ENCODE results near the gene SYT15B. TPM values are rescaled to one million over a fixed set of nuclear protein-coding genes. Genes with fewer than 3 reads are reported as not detected.
"Not testable (repeated sequence)": the region's sequence is repeated elsewhere in the genome, so short reads cannot be mapped to it uniquely, and the experiment has no call there.

SYT15B gene
- total and polyA plus RNA-seq, 2 donors (not counting 3 experiments of a cell fraction or from before 2014, with no cell fraction given), result 0.08 TPM; not detected in 1

DNA sequence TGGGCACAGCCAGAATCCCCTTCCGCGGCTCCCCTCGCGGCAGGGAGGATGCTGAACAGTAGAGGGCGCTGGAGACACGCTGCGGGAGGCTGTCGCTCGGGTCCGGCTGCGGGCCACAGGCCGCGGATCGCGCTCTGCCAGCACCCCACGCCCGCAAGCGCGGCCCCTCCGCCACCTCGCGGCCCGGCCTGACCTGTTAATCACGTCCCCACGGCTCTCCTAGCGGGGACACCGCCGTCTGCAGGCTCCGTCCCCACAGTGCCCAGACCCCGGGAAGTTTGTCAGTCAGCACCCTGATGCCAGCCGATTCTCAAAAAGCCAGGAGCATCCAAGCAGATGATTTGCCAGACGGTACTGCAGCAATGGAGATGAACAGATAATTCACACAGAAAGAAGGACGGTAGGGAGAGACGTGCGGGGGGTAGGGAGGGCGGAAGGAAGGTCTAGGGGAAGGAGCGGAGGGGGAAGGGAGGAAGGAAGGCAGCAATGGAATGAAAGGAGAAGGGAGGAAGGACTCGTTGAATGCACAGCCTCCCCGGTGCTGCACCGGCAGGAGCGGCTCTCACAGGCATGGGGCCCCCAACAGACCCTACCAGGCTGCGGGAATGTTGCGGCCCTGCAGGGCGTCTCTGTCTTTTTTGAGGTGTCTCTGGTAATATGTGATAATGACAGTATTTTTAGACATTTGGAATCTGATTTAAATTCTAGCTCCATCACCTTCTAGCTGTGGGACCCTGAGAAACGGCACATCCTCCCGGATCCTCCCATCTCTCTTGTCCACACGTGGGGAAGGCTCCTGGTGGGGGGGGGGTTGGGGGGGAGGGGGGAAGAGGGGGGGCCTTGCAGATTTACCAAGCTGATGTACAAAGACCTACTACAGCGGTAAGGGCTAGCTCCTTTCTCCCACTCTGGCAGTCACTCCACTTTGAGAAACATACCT, 19.5 kb downstream of the SYT15B start:
- CTCF ChIA-PET; H4K20me1 ChIP-seq (replicated peaks; ENCODE audit: control insufficient read depth, extremely low read depth, insufficient read depth, low read length); H3K27me3 ChIP-seq (ENCODE audit: control insufficient read depth in 2 of 2, insufficient read depth in 2 of 2, low read length in 2 of 2); H3K4me1 ChIP-seq (ENCODE audit: control insufficient read depth, extremely low read depth, insufficient read depth, low read length); intact Hi-C loops (cut with micrococcal nuclease); H3K9me1 ChIP-seq (replicated peaks; ENCODE audit: control insufficient read depth, extremely low read depth, insufficient read depth, low read length); POLR2A ChIA-PET; FAIRE-seq; DNase-seq (ENCODE audit: low read depth, low spot score); BruUV-seq (replicated peaks); H3K27ac ChIP-seq (ENCODE audit: insufficient read depth, low read depth, low read length); H3K79me2 ChIP-seq (ENCODE audit: control insufficient read depth, insufficient read depth, low read length); H3K36me3 ChIP-seq (ENCODE audit: control insufficient read depth in 2 of 2, extremely low read depth in 1 of 2, insufficient read depth in 2 of 2, low read length in 2 of 2); H3K9ac ChIP-seq (replicated peaks; ENCODE audit: extremely low read depth, insufficient read depth, low read length); dilution Hi-C loops (cut with MboI; ENCODE audit: extremely low pct_ligation_motif_present, low sequenced_read_pairs); H3K9me3 ChIP-seq (replicated peaks; ENCODE audit: control insufficient read depth, insufficient read depth, low read length); H3K4me2 ChIP-seq (ENCODE audit: insufficient read depth, low read length): not testable (repeated sequence)
- H2AFZ ChIP-seq (ENCODE audit: low read depth, low read length), result peak overlapping the region; percentile 68
- peak overlapping the region in 1 of 3 experiments; percentile 28 for H3K4me3 ChIP-seq (replicated peaks in 1 of 3; ENCODE audit: insufficient read depth in 1 of 3, low read depth in 1 of 3, low read length in 3 of 3)

DNA sequence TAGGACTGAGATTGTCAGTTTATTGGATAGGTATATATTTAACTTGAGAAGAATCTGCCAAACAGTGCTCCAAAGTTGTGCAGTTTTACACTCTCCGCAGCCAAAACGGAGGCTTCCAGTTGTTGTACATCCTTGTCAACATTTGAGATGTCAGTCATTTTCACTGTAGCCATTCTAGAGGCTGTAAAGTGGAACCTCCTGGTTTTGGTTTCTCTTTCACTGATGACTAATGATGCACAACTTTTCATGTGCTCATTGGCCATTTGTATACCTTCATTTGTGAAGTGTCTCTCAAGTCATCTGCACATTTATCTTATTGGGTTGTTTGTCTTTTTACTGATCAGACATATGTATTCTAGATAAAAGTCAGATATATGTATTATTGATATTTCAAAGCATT, 22.5 kb downstream of the SYT15B start:
- H3K9ac ChIP-seq (replicated peaks; ENCODE audit: extremely low read depth, insufficient read depth, low read length); dilution Hi-C loops (cut with MboI; ENCODE audit: extremely low pct_ligation_motif_present, low sequenced_read_pairs); H3K27me3 ChIP-seq (ENCODE audit: control insufficient read depth in 2 of 2, insufficient read depth in 2 of 2, low read length in 2 of 2); H2AFZ ChIP-seq (ENCODE audit: low read depth, low read length); POLR2A ChIA-PET; H3K79me2 ChIP-seq (ENCODE audit: control insufficient read depth, insufficient read depth, low read length); H3K4me2 ChIP-seq (ENCODE audit: insufficient read depth, low read length); CTCF ChIA-PET; H3K27ac ChIP-seq (ENCODE audit: insufficient read depth, low read depth, low read length); H4K20me1 ChIP-seq (replicated peaks; ENCODE audit: control insufficient read depth, extremely low read depth, insufficient read depth, low read length); H3K9me3 ChIP-seq (replicated peaks; ENCODE audit: control insufficient read depth, insufficient read depth, low read length); intact Hi-C loops (cut with micrococcal nuclease); H3K36me3 ChIP-seq (ENCODE audit: control insufficient read depth in 2 of 2, extremely low read depth in 1 of 2, insufficient read depth in 2 of 2, low read length in 2 of 2); DNase-seq (ENCODE audit: low read depth, low spot score); H3K4me3 ChIP-seq (replicated peaks in 1 of 3; ENCODE audit: insufficient read depth in 1 of 3, low read depth in 1 of 3, low read length in 3 of 3); H3K4me1 ChIP-seq (ENCODE audit: control insufficient read depth, extremely low read depth, insufficient read depth, low read length); FAIRE-seq; BruUV-seq (replicated peaks); H3K9me1 ChIP-seq (replicated peaks; ENCODE audit: control insufficient read depth, extremely low read depth, insufficient read depth, low read length): not testable (repeated sequence)

DNA sequence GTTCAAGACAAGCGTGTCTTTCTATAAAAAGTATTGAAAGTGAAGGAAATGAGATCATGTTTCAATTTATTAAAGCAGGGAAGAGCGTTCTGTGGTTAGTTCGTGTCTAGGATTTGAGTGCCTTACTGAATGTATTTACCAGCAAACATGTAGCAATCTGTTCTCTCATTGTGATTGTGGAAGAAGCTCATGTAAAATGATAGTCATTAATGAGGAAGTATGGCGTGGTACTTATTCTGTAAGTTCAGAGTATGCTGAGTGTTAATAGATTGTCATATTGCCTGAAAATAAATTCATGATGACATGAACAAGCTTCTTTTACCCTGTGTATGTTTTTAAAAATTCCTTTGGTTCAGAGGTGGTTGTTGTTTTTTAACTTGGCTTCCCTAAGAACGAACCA, 32.5 kb downstream of the SYT15B start:
- intact Hi-C loops (cut with micrococcal nuclease); H3K79me2 ChIP-seq (ENCODE audit: control insufficient read depth, insufficient read depth, low read length); BruUV-seq (replicated peaks); H4K20me1 ChIP-seq (replicated peaks; ENCODE audit: control insufficient read depth, extremely low read depth, insufficient read depth, low read length); H3K36me3 ChIP-seq (ENCODE audit: control insufficient read depth in 2 of 2, extremely low read depth in 1 of 2, insufficient read depth in 2 of 2, low read length in 2 of 2); H3K27ac ChIP-seq (ENCODE audit: insufficient read depth, low read depth, low read length); FAIRE-seq; H3K4me1 ChIP-seq (ENCODE audit: control insufficient read depth, extremely low read depth, insufficient read depth, low read length); CTCF ChIA-PET; POLR2A ChIA-PET; H3K9ac ChIP-seq (replicated peaks; ENCODE audit: extremely low read depth, insufficient read depth, low read length); H3K4me3 ChIP-seq (replicated peaks in 1 of 3; ENCODE audit: insufficient read depth in 1 of 3, low read depth in 1 of 3, low read length in 3 of 3); H3K9me3 ChIP-seq (replicated peaks; ENCODE audit: control insufficient read depth, insufficient read depth, low read length); dilution Hi-C loops (cut with MboI; ENCODE audit: extremely low pct_ligation_motif_present, low sequenced_read_pairs); DNase-seq (ENCODE audit: low read depth, low spot score); H2AFZ ChIP-seq (ENCODE audit: low read depth, low read length); H3K4me2 ChIP-seq (ENCODE audit: insufficient read depth, low read length); H3K9me1 ChIP-seq (replicated peaks; ENCODE audit: control insufficient read depth, extremely low read depth, insufficient read depth, low read length); H3K27me3 ChIP-seq (ENCODE audit: control insufficient read depth in 2 of 2, insufficient read depth in 2 of 2, low read length in 2 of 2): not testable (repeated sequence)

DNA sequence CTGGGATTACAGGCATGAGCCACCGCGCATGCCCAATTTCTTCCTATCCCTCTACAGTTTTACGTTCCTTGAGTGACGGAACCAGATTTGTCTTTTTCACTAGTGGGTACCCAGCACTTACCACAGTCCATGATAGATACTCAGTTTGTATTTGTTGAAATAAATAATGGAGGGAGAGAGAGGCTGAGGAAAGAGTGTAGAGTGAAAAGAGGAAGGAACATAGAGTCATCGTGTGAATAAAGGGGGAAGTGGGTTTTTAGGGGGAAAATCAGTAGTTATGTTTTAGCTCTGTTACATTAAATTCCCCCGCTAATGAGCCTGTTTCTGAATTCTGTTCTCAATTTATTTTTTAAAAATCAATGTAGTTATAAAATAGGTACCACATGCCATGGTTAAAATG, 37.7 kb downstream of the SYT15B start:
- H3K27me3 ChIP-seq (ENCODE audit: control insufficient read depth in 2 of 2, insufficient read depth in 2 of 2, low read length in 2 of 2); H4K20me1 ChIP-seq (replicated peaks; ENCODE audit: control insufficient read depth, extremely low read depth, insufficient read depth, low read length); H3K36me3 ChIP-seq (ENCODE audit: control insufficient read depth in 2 of 2, extremely low read depth in 1 of 2, insufficient read depth in 2 of 2, low read length in 2 of 2); H3K4me1 ChIP-seq (ENCODE audit: control insufficient read depth, extremely low read depth, insufficient read depth, low read length); POLR2A ChIA-PET; H3K79me2 ChIP-seq (ENCODE audit: control insufficient read depth, insufficient read depth, low read length); DNase-seq (ENCODE audit: low read depth, low spot score); BruUV-seq (replicated peaks); H3K9ac ChIP-seq (replicated peaks; ENCODE audit: extremely low read depth, insufficient read depth, low read length); H3K4me2 ChIP-seq (ENCODE audit: insufficient read depth, low read length); CTCF ChIA-PET; dilution Hi-C loops (cut with MboI; ENCODE audit: extremely low pct_ligation_motif_present, low sequenced_read_pairs); H3K27ac ChIP-seq (ENCODE audit: insufficient read depth, low read depth, low read length); H3K9me3 ChIP-seq (replicated peaks; ENCODE audit: control insufficient read depth, insufficient read depth, low read length); H3K4me3 ChIP-seq (replicated peaks in 1 of 3; ENCODE audit: insufficient read depth in 1 of 3, low read depth in 1 of 3, low read length in 3 of 3); H3K9me1 ChIP-seq (replicated peaks; ENCODE audit: control insufficient read depth, extremely low read depth, insufficient read depth, low read length); intact Hi-C loops (cut with micrococcal nuclease); FAIRE-seq; H2AFZ ChIP-seq (ENCODE audit: low read depth, low read length): not testable (repeated sequence)

Data from endothelial cell of umbilical vein (primary cell).